ENCODE measurements around the gene GUF1.

DNA sequence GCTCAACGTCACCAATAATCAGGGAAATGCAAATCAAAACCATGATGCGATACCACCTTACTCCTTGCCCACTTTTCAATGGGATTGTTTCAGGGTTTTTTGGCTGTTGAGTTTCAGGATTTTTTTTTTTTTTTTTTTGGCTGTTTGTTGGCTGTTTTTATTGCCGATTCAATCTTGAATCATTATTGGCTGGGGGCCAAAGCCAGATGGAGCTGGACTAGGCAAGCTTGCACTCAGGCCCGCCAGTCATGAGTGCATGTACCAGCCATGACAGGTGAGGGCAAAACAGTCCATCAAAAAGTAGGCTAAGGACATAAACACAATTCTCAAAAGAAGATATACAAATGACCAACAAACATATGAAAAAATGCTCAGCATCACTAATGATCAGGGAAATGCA, 40.1 kb upstream of the GUF1 start:
- TF ChIP-seq POLR2A (IDR thresholded peaks at IDR 0.05) (no peak), CTCF (IDR thresholded peaks at IDR 0.05) (no peak), POLR2AphosphoS5 (IDR thresholded peaks at IDR 0.05) (no peak)
